ENCODE data around the gene SLIT3.

SLIT3 gene

DNA sequence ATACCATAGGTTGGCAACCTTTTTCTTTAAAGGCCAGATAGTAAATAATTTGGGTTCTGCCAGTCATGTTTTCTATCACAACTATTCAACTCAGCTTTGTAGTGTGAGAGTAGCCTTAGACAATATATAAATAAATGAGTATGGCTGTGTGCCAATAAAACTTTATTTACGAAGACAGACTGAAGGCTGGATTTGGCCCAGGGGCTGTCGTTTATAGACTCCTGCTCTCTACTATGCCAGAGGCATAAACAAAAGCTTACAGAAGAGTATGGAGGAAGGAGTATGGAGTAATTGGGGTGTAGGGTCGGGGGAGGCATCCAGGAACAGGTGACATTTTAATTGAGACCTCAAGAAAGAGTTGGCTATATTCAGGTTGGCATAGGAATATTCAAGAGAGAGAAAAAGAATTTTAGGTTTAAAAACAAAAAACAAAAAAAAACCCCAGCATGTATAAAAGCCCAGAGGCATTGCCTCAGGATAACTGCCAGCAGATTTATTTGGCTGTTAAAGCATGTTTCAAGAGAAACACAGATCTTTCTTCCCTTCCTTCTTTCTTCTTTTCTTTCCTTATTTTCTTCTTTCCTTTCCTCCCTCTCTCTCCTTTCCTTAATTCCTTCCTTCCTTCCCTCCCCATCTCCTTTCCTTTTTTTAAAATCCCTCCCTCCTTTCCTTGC lies 39.9 kb downstream of the SLIT3 start:
- DNase-seq, result no peak

- no peak for DNase-seq
These were observed 42.5 kb downstream of the SLIT3 start for GRCh38 chr5:169258372-169259000.

- no peak for DNase-seq
These were observed 44.7 kb downstream of the SLIT3 start for GRCh38 chr5:169256191-169256590.

DNA sequence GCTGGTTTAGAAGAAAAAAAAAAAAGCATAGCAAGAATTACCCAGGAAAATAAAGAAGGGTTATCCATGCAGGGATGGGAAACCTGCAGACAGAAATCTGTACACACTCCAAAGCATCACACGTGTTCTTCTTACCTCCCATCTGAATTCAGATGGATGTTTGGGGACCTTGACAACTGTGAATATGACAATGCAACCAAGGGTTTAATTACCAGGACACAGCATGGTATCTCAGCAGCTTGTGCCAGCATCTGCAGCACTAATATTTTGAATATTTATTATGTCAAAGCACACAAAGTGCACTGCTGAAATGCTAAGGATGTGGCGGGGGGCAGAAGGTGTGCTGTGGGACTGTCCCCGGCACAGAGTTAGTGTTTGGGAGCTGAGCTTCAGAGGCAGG lies 47.9 kb downstream of the SLIT3 start:
- DNase-seq, result no peak

DNA sequence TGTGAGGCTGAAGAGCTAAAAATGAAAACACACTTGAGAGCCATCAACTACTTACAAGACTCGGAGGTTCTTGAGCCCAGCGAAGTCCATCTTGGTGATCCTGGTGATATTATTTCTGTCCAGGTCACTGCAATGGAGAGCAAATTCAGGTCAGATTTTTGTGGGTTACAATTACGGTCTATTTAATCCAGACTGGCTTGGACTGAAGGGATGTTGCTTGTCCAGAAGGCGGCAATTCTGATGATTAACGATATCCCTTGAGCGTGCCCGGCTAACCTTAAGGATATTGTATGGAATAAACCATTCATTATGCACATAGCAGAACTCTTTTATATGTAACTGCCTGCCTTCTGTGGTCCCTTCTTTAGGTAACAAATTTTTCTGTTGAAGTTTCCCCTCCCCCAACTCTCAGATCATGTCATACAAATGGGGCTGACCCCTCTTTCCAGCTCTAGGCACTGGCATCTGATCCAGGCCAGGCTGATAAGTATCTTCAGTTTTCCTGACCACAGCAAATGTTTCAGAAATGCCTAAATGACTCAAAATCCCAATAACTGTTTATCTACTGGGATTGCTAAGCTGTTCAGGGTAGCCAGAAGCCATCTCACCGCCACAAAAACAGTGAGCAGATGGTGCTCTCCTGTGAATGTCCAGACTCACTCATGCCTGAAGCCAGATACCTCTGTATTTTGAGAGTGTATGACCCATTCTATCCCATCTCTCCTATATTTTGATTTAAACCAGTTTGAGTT lies 49.4 kb downstream of the SLIT3 start:
- DNase-seq, result no peak

DNA sequence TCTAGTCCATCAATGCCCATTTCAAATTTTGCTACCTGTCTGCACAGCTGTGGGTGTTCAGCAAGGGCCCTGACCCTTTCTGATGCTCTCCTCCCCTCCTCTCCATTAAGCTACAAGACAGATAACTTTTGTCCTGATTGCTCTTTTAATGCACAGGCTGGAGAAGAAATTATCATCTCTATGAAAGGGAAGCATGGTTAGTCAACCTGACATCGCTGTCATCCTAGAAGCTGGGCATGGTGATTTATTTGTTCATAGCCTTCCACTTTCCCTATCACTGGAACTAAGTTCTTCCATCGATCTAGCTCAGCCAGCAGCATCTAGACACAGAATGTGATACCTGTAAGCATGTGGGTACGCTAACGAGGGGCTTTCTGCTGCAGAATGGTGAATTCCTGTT lies 50.1 kb downstream of the SLIT3 start:
- no peak for DNase-seq

- no peak for DNase-seq
These were observed 51.9 kb downstream of the SLIT3 start for GRCh38 chr5:169248996-169249395.

DNA sequence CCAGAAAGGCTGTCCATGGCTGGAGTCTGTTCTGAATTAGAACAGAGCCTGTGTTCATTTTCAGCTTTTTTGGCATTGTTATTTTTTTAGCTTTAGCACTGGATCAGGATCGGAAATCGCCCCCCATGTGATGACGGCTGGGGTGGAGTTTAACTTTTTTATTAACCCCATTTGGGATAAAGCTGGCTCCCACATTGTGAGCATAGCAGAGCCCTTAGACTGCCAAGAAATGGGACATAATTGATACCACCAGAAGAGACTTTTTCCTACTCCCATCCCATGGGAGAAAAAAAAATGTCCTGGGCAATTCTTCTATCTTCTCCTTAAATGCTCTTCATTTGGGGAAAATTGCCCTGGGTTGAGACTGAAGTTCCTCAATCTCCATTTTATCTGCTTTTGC lies 52.4 kb downstream of the SLIT3 start:
- DNase-seq, result no peak

- no peak for DNase-seq
These were observed 56.1 kb downstream of the SLIT3 start for GRCh38 chr5:169244812-169245211.

DNA sequence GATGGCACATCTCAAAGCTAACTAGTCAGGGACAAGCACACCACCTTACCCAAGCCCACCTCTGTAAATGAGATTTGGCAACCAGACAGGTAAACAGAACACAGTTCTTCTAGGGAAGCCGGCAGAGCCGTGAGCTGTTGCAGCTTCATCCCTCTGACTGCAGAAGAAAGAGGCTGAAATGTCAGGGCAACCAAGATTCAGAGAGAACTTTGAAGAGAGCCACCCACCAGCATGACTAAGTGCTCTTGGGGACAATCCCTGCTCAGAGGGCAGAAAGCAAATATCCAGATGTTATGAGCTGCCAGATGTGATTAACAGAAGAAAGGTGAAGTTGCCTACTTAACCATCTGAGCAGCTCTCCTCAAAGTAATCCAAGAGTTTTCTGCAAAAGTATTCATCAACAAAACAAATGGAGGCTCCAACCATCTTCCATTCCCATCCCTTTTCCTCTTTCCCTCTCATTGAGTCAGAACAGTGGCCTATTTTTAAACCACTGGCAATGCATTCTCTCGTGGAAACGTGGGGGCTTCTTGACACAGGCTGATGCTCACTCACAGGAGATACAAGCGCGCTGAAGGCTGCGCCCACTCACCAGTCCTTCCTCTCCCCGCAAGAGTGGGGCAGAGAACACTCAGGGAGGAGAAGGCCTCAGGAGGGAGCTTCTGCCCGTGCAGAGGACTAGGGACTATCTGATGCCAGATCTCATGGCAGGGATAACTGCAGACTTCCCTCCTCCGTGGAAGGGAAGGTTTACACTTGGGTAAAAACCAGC lies 57.1 kb downstream of the SLIT3 start:
- DNase-seq, result no peak

GRCh38 chr5:169242849-169243186 lies 58.1 kb downstream of the SLIT3 start:
- no peak for DNase-seq

GRCh38 chr5:169242175-169242848 lies 58.6 kb downstream of the SLIT3 start:
- no peak for DNase-seq

GRCh38 chr5:169229342-169229892 lies 71.5 kb downstream of the SLIT3 start:
- DNase-seq, result no peak

DNA sequence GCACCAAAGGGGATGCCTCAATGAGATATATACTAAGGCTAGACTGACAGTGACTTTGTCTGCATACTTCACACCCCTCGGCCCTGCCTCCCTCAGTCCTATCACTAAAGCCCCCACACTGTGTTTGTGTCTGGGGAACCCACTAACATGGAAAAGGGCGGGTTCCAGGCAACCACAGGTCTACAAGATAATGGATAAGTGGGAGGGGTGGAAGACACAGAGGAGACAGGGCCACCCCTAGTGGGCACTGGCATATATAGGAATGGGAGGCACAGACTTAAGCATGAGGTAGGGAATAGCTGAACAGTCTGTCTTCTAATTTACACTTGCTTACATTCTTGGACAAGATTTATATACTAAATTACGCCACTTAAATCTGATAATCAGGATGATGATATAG lies 74.0 kb downstream of the SLIT3 start:
- no peak for DNase-seq

DNA sequence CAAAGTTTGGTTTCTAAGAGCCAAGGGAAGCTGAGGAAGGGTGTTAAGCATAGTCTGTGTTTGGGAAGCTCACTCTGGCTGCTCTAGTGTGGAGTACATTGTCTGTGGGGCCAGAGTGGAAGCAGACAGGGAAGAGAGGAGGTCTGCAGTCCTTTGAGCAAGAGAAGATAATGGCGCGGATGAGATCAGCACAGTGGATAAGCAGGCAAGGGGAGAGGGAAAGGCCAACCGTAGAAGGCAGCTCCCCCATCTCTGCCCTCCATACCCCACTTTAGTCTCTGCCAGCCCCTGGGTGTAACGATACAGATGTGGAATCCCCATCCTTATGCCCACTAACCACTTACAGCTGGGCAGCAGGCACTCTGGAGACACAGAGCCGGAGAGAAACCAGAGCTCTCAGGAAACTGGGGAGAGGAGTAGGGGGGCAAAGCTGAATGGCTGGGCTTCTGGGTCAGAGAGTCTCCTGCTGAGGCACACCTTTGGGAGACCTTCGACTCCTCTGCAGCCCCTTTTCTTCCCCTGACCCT lies 75.0 kb downstream of the SLIT3 start:
- DNase-seq, result no peak

- DNase-seq, result no peak
These were observed 77.4 kb downstream of the SLIT3 start for GRCh38 chr5:169223595-169223953.

DNA sequence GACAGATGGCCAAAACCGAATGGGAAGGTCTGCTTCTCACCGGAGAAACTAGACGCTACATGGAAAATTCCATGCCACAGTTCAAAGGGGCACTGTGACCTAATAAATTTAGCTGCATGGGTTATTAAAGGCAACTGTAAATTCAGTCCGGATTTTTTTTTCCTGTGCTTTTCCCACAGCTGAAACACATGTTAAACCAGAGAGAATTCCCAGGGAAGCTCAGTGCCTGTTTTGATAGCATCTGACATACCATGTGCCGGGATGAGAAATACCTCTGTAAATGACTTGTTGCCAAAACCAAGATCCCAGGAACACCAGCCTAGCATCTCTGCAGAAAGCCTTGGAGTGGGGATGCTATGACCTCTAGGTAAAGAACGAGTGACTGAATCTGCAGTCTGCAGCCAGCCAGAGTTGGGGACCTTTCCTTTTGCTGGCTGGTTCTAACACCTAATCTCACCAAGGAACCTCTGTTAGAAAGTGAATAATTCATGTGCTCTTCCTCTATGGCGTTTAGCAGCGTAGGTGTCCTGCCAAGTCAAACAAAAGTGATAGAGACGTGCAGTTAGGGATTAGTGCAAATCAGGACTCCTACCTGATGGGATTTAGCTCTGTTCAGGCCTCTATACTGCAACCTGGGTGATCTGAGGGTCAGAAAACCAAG lies 77.9 kb downstream of the SLIT3 start:
- DNase-seq, result no peak

DNA sequence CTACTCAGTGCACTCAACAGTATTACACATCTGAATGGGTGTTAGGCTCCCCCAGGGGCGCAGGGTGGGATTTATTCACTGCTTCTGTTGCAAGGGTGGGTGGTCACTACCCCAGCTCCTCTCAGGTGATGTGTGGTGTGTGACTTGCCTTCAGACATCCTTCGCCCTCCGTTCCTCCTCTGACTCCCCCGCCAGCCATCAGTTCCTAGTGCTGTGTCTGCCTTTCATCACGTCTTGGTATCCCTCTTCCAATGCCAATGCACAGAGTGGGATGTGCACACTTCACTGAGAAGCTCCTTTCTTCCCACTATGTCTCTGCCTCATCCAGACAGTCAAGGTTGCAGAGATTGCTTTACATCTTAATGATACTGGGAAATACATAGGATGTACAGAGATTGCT lies 79.4 kb downstream of the SLIT3 start:
- DNase-seq, result no peak

GRCh38 chr5:169219961-169220360 lies 81.0 kb downstream of the SLIT3 start:
- no peak for DNase-seq

- no peak for DNase-seq
These were observed 81.6 kb downstream of the SLIT3 start for GRCh38 chr5:169219351-169219750.

GRCh38 chr5:169218861-169219260 lies 82.1 kb downstream of the SLIT3 start:
- DNase-seq, result no peak

- DNase-seq, result no peak
These were observed 82.8 kb downstream of the SLIT3 start for GRCh38 chr5:169218176-169218575.
